Measurements from ENCODE around the gene LRFN2. TPM values are rescaled to one million over a fixed set of nuclear protein-coding genes. Genes with fewer than 3 reads are reported as not detected.

LRFN2 gene
- total RNA-seq, 2 donors from 2014 or later: not detected

DNA sequence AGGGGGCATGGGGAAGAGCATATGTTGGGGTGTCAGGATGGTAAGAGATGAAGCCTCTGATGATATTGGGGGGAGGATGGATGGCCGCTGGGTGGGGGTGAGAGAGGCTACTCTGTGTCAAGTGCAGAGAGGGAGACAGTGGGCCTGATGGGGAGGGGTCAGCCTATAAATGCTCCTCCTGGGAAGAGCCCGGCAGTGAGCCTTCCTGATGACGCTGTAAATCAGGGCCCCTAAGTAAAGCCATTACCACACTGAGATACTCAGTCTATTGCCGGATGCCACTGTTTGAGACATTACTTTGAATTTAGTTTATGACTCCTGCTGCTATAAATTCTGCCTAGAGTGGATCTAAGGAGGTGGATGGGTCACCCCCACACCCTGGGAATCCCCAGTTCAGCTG lies 28.1 kb downstream of the LRFN2 start:
- H3K27ac Mint-ChIP-seq: no peak overlapping the region
- DNase-seq (ENCODE audit: low spot score in 2 of 2): no peak
- no peaks in the 10 kb centered on the region for H3K9me3 Mint-ChIP-seq
- no peaks in the 10 kb centered on the region for H3K36me3 Mint-ChIP-seq
- ATAC-seq: no peak

DNA sequence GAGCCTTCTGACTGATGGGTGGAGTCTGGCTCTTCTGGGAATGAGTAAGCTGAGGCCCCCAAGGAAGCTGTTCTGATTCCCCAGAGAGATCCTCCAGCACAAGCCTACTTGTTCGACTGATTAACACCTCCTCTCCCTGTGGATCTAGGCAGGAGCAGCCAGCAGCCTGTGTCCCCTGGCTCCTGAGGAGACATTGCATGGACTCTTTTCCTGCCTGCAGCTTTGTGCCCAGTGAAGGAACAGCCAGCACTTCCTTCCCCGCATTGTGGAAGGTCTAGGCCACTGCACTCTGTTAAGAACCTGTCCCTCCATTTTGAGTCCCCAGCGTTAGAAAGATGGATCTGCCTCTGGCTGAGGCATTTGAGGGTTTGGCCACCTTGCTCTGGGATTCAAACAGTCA lies 29.1 kb downstream of the LRFN2 start:
- no peak for DNase-seq (ENCODE audit: low spot score in 2 of 2)
- no peak for ATAC-seq
- H3K36me3 Mint-ChIP-seq: no peaks in the 10 kb centered on the region
- no peaks in the 10 kb centered on the region for H3K9me3 Mint-ChIP-seq
- H3K27ac Mint-ChIP-seq: no peak overlapping the region

DNA sequence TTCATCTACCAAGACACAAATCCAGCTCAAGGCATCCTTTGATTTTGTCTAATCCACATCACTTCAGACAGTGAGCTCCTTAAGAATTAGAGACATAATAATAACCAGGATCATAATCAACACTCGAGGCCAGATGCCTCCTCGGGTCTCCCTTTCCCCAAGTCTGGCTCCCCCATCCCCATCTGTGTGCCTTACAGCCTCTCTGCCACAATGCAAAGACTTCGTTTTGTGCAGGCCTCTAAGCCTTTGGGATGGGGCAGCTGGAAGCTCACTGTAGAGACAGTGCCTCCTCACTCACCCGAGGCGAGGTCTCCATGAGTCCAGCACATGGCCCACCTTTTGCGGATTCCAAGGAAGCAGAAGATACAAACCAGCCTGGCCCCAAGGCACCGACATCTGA lies 30.3 kb downstream of the LRFN2 start:
- Mint-ChIP-seq H3K27ac (peak overlapping the region in 1 of 2 donors; percentile 60), H3K36me3 (no peaks in the 10 kb centered on the region), H3K9me3 (no peaks in the 10 kb centered on the region)
- ATAC-seq: no peak
- DNase-seq (ENCODE audit: low spot score in 2 of 2): no peak

DNA sequence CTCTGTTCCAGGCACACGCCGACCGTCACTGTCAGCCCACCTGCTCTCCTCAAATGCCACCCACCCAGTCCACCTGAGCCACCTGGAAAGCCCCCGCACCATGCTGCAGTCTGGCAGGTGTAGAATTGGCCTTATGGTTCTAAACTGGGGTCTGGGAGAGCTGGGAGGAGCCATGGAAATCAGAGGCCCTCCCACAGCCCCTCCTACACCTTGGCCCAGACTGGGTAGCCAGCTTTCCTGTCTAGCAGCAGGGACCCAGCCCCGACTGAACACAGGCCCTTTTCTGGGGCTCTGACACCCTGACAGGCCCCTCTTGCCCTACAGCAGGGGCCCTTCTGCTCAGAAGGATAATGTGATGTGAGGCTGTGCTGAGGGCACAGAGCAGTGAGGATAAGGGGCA lies 31.1 kb downstream of the LRFN2 start:
- Mint-ChIP-seq H3K9me3 (no peaks in the 10 kb centered on the region), H3K27ac (peak overlapping the region in 1 of 2 donors; percentile 15), H3K36me3 (no peaks in the 10 kb centered on the region)
- DNase-seq (ENCODE audit: low spot score in 2 of 2): no peak
- no peak for ATAC-seq

DNA sequence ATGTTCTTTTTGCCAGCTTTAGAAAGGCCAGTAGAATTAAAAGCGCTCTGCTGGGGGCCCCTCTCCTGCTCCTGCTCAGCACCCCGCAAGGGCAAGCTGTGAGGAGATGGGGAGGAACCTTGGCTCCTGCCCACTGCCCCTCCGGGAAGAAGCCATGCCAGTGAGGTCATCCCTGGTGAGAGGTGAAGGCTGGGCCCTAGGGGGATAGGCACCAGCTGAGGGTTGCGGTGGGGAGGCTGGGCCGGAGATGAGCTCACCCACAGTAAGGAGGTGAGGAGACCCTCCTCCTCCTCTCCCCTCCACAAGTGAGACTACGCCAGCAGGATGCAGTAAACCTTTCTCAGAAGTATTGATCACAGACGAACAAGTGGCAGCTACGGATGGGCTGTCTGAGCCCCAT lies 32.1 kb downstream of the LRFN2 start:
- Mint-ChIP-seq H3K36me3 (no peaks in the 10 kb centered on the region), H3K27ac (no peak overlapping the region), H3K9me3 (no peaks in the 10 kb centered on the region)

DNA sequence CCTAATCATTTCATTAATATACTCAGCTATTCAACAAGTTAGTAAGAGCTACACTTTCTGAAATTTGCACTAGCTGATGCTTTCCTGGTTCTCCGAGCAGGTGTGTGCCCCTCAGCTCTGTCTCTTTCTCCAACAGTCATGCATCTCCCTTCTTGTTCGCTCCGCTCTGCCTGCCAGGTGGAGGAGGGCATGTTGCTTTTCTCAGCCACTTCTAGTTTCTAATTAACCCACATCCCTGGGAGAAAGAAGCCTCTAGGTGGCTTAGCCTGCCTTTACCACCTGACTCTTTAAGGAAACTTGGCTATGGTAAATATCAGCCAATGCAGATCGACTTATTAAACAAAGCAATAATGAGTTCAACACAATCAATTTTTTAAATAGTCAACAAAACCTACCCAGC lies 34.2 kb downstream of the LRFN2 start:
- no peaks in the 10 kb centered on the region for H3K36me3 Mint-ChIP-seq
- no peak for ATAC-seq
- no peaks in the 10 kb centered on the region for H3K9me3 Mint-ChIP-seq
- DNase-seq (ENCODE audit: low spot score in 2 of 2): no peak
- no peak overlapping the region for H3K27ac Mint-ChIP-seq

More for the DNA sequence above, 32.1 kb downstream of the LRFN2 start:
- ATAC-seq: no peak
- no peak for DNase-seq (ENCODE audit: low spot score in 2 of 2)

DNA sequence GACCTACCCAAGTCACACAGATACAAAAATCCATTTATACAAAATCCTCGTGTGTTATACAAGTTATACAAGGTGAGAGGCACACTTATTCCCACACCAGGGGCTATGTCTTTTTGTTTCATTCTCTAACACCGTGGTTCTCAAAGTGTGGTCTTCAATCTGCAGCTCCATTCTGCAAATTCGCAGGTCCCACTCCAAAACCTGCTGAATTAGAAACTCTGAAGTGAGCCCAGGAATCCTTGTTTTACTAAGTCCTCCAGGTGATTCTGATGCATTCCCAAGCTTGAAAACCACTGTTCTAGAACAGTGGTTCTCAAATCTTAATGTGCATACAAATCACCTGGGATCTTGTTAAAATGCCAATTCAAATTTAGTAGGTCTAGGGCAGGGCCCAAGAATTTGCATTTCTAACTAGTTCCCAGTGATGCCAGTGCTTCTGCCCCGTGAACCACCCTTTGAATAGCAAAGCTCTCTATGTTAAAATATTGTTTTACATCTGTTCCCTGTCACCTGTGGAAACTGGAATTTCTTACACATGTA lies 35.1 kb downstream of the LRFN2 start:
- no peaks in the 10 kb centered on the region for H3K36me3 Mint-ChIP-seq
- ATAC-seq: no peak
- H3K9me3 Mint-ChIP-seq: no peaks in the 10 kb centered on the region
- no peak for DNase-seq (ENCODE audit: low spot score in 2 of 2)
- H3K27ac Mint-ChIP-seq: no peak overlapping the region

DNA sequence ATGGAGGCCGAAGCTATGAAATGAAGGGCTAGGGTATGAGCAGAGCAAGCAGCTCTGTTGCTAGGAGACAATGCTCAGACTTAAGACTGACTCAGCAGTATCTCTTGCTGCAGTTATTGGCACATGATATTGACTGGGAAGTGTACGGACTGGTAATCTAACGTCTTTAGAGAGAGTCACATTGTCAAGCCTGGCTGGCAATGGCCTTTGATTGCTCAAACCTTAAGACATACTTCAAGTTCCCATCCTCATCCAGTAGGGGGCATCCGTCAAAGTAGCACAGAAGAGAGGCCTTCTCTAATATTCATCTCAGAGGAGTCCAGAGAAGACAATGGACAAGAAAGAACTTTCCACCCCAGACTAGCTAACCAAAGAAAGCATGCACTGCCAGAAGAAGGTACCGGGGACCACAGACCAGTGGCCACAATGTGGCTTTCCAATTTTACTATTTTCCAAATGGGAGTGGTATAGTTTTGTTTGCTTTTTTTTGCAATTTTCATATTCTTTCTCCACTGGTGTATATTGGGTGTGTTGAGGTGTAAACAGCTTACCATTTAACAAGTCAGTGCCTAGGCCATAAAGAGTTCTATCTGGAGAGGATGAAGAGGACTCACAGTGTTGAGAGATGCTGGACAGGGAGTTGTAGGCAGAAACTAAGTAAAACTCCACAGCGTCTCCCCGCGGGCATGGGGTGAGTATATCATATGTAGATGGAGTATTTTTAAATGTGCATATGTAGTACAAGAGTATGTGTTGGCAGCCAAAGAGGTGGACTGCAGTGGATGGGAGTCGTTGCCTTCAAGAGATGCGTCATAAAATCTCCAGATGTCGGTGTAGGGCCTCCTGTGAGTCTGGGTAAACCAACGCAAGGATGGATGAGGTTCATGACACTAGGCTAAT lies 36.7 kb downstream of the LRFN2 start:
- no peak overlapping the region for H3K27ac Mint-ChIP-seq
- peak in 1 of 2 donors; percentile 32 for ATAC-seq
- DNase-seq (ENCODE audit: low spot score in 2 of 2): peak in 1 of 2 donors; percentile 29
- H3K9me3 Mint-ChIP-seq: no peaks in the 10 kb centered on the region
- no peaks in the 10 kb centered on the region for H3K36me3 Mint-ChIP-seq

DNA sequence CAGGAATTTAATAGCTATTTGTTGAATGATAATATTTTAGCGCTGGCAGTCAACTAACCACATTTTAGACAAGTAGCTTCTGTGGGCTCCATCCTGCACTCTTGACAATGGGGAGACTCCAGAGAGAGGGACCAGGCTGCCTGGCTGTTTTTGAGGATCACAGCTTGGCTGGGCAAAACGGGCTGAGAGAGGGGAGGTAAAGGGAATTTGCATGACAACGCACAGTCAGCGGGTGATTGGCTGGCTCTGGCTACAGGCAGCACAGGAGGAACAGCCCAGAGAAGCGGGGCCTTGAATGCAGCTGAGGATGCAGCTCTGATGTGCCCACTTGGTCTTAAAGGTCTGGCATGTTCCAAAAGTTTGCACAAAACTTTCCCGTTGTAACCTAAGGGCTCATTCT lies 41.2 kb downstream of the LRFN2 start:
- no peak overlapping the region for H3K27ac Mint-ChIP-seq
- no peaks in the 10 kb centered on the region for H3K9me3 Mint-ChIP-seq
- H3K36me3 Mint-ChIP-seq: no peaks in the 10 kb centered on the region
- DNase-seq (ENCODE audit: low spot score in 2 of 2): no peak
- no peak for ATAC-seq

DNA sequence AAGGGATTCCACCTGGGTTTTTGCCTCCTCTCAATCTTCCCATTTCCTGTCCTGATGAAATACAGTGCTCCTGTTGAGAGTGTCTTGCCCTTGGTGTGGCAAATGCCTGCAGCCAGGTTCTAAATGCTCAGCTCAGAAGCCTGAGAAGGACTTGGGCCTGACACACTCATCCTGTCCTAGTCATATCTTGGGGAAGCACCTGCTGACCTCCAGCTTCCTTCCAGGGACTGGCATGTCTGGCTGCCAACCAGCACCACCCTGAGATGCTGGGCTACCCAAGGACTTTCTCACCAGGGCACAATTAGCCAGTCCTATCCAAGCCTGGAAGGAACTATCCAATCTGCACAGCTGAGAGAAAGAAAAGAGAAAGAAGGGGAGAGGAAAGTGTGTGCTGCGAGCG lies 43.4 kb downstream of the LRFN2 start:
- peak overlapping the region; percentile 20 to 61 for H3K27ac Mint-ChIP-seq
- DNase-seq (ENCODE audit: low spot score in 2 of 2) (no peak), ATAC-seq (peak in 1 of 2 donors; percentile 33)
- no peaks in the 10 kb centered on the region for H3K36me3 Mint-ChIP-seq
- H3K9me3 Mint-ChIP-seq: no peaks in the 10 kb centered on the region

DNA sequence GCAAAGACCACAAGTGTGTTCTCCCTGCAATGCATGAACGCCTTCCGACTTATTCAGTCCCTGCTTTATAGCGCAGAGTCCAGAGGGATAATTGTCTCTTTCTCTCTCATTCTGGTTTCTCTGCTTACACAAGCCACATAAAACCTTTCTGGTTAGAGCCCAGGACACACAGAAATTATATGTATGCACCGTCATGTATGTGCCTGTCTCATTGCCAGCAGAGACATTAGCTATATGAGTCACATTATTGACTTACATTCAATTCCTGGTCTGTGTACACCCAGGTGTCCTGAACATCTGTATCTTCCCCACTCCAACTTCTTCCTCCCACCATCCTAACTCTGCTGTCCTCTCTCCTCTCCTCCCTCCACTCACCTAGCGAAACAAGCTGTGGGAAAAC lies 44.0 kb downstream of the LRFN2 start:
- no peaks in the 10 kb centered on the region for H3K9me3 Mint-ChIP-seq
- peak overlapping the region in 1 of 2 donors; percentile 20 for H3K27ac Mint-ChIP-seq
- ATAC-seq: no peak

DNA sequence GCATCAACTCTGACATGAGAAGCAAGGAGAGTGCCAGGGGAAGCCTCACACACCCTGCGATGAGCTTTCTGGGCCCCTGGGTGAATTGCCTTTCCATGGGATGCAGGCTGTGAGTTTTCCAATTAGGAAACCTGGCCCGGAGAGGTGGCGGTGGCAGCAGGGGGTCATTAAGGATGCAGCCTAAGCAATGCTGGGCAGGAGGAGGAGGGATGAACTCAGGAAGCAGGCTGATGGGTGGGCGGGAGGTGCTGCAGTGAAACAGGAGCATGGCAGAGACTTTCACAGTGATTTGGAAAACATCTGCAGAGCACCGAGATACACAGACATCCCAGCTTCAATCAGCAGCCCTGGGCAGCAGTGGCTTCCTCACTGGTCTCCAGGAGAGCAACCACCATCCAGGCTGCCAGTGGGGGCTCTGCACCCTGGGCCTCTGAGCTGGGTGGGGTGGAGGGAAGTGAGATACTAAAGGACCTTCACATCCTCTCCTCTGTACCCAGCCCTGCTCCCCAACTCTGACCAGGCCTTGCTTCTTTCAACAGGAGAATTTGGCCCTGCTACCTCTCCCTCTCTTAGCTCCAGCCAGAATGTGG lies 44.9 kb downstream of the LRFN2 start:
- Mint-ChIP-seq H3K9me3 (no peaks in the 10 kb centered on the region), H3K27ac (no peak overlapping the region), H3K36me3 (no peaks in the 10 kb centered on the region)
- no peak for ATAC-seq
- DNase-seq (ENCODE audit: low spot score in 2 of 2): no peak

More for the DNA sequence above, 44.0 kb downstream of the LRFN2 start:
- DNase-seq (ENCODE audit: low spot score in 2 of 2): no peak
- no peaks in the 10 kb centered on the region for H3K36me3 Mint-ChIP-seq

DNA sequence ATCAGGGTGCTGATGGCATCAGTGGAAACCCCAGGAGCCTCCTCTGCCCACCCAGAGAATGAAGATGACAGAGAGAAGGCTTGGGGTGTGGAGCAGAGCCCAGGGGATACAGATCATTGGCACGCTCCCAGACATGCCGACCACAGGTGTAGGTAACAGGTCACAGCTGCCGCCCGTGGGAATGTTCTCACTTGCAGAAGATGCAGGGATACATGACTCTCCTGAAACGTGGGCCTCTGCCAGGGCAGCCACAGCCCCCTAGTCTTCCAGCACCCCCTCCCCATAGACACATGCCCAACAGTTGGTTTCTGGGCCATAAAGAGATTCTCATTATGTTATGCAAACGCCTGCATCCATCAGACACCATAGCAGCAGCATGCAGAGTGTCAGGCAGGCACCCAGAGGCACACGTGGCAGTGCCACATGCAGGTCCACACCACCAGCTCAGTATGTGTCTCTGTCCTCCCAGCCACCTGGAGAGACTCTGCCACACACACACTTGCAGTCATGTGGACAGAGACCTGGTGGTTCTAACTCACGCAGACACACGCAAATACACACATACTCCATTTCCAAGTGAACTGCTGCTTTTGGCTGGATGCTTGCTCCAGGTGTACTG lies 45.5 kb downstream of the LRFN2 start:
- no peak overlapping the region for H3K27ac Mint-ChIP-seq
- H3K36me3 Mint-ChIP-seq: no peaks in the 10 kb centered on the region
- no peaks in the 10 kb centered on the region for H3K9me3 Mint-ChIP-seq
- no peak for DNase-seq (ENCODE audit: low spot score in 2 of 2)
- ATAC-seq: no peak

DNA sequence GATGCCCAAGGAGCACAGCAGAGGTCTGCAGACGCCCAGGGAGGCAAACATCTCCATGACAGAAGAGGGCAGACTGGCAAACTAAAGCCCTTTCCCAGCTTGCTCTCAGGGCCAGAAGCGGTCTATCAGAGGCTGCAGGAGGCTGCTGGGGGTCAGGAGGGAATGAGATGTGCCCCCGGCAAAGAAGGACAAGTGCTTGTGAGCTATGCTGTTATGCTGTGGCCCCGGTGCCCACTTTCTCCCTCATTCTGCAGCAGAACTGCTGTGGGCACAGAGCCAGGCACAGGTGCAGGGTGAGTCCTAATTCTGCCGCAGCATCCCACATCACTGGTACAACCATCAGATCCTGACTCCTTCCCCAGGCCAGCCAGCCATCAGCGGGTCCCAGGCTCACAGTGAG lies 46.4 kb downstream of the LRFN2 start:
- H3K36me3 Mint-ChIP-seq: no peaks in the 10 kb centered on the region
- DNase-seq (ENCODE audit: low spot score in 2 of 2): no peak
- H3K9me3 Mint-ChIP-seq: no peaks in the 10 kb centered on the region
- no peak overlapping the region for H3K27ac Mint-ChIP-seq
- no peak for ATAC-seq

DNA sequence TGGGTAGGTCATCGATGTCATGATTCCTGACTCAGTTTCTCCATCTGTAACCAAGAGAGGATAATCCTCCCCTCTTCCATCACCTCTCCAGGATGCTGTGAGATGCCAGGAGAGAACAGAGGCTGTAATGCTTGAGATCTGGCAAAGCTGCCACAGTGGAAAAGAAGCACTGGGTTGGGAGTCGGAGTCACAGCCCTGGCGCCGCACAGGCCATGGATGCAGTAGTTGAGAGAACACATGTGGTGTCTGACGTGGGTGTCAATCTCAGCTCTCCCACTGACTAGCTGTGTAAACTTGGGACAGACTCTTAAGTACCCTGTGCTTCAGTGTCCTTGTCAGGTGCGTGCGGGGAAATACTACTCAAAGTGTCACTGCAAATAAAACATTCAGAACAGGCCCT lies 47.3 kb downstream of the LRFN2 start:
- ATAC-seq (no peak), DNase-seq (ENCODE audit: low spot score in 2 of 2) (no peak)
- H3K36me3 Mint-ChIP-seq: no peaks in the 10 kb centered on the region
- no peaks in the 10 kb centered on the region for H3K9me3 Mint-ChIP-seq
- H3K27ac Mint-ChIP-seq: no peak overlapping the region

DNA sequence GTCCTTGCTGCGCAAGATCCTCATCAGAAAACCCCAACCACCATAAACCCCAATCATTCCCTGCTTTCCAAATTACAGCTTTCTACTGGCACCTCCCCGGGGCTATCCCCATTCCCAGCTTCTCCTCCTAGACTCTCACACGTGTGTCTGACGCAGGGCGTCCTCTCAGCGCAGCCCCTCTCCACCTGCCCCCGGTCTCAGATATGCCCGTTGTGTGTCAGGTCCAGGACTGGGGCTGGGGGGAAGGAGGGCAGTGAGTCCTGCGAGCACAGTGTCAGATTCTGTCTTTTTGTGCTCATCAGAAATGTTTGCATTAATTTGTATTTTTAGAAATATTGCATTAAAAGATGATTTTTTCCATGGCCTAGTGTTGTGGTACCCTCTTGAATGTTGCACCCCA lies 48.6 kb downstream of the LRFN2 start:
- ATAC-seq (no peak), DNase-seq (ENCODE audit: low spot score in 2 of 2) (no peak)
- Mint-ChIP-seq H3K9me3 (no peaks in the 10 kb centered on the region), H3K27ac (no peak overlapping the region), H3K36me3 (no peaks in the 10 kb centered on the region)

DNA sequence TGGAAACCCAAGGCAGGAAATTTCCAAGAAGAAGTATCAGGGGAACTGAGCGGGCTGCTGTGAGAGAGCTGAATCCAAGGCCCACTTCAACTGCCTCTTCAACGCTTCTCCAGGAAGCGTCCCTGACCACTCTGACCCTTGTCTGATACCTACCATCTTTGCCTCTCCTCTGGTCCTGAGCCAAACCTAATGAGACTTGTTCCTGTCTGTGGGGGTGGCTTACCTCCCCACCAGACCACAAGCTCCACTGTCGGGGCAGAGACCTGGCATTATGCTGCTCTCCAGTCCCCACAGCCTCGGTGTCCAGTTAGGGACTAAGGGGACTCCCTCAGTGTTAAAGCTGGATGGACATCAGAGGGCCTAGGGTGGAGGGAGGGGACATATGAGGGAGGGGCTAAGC lies 49.7 kb downstream of the LRFN2 start:
- Mint-ChIP-seq H3K27ac (no peak overlapping the region), H3K9me3 (no peaks in the 10 kb centered on the region), H3K36me3 (no peaks in the 10 kb centered on the region)
- DNase-seq (ENCODE audit: low spot score in 2 of 2) (no peak), ATAC-seq (no peak)
